ENCODE results near the gene CHAF1B.

- TF ChIP-seq TAF1 (IDR thresholded peaks at IDR 0.05; ENCODE audit: borderline replicate concordance, low read depth, low read length) (no peak), POLR2A (IDR thresholded peaks at IDR 0.05; ENCODE audit: low read depth, low read length) (no peak)
These were observed 68.9 kb downstream of the CHAF1B start for GRCh38 chr21:36454093-36454531.

Data from GM12892 (cell line).